Neural progenitor cell (in vitro differentiated cells): Measurements from ENCODE around the gene COQ10A.

ENCODE experiments used
- EZH2 ChIP-seq: fragments of 200-600 bp; sonication (generic); IDR thresholded peaks from 2 replicates; pipeline ENCODE4 v1.6.1; 2017; ENCODE audit warnings: antibody characterized with exemption, mild to moderate bottlenecking, moderate library complexity
- TF ChIP-seq, protein P1 (sequence below): fragments of 200-600 bp; sonication (generic); IDR thresholded peaks from 2 replicates; pipeline ENCODE4 v1.5.1; 2017; ENCODE audit warnings: antibody characterized with exemption, mild to moderate bottlenecking

DNA sequence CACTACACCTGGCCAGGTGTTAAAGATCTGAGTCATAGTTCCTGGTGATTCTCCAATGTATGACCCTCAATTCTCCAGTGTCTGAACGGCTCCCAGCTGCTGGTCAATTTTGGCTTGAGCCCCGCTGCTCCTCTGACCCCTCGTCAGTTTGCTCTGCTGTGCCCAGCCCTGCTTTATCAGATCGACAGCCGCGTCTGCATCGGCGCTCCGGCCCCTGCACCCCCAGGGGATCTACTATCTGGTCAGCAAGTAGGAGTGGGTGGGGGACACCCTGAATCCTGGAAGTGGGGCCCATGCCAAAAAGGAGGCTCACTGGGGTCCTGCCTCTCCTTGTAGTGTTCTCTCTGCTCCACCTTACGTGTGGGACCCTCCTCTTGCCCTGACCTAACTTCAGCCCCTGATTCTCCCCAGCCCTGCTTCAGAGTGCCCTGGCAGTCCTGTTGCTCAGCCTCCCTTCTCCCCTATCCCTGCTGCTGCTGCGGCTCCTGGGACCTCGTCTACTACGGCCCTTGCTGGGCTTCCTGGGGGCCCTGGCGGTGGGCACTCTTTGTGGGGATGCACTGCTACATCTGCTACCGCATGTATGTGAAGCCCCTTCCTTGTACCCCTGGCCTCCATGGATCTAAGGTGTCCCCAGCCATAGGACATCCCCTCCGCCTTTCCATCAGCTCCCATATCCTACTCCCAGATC lies 31.9 kb upstream of the COQ10A start:
- no peak for TF ChIP-seq EZH2
- TF ChIP-seq, protein P1, sequence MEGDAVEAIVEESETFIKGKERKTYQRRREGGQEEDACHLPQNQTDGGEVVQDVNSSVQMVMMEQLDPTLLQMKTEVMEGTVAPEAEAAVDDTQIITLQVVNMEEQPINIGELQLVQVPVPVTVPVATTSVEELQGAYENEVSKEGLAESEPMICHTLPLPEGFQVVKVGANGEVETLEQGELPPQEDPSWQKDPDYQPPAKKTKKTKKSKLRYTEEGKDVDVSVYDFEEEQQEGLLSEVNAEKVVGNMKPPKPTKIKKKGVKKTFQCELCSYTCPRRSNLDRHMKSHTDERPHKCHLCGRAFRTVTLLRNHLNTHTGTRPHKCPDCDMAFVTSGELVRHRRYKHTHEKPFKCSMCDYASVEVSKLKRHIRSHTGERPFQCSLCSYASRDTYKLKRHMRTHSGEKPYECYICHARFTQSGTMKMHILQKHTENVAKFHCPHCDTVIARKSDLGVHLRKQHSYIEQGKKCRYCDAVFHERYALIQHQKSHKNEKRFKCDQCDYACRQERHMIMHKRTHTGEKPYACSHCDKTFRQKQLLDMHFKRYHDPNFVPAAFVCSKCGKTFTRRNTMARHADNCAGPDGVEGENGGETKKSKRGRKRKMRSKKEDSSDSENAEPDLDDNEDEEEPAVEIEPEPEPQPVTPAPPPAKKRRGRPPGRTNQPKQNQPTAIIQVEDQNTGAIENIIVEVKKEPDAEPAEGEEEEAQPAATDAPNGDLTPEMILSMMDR, result no peak
